GM18861 (cell line): ENCODE measurements around the gene PRPSAP1.

Source experiments
- ATAC-seq: cut with Tn5 transposase; IDR thresholded peaks from one replicate; pipeline ENCODE4 v1.9.1; 2021; ENCODE audit not compliant: unreplicated experiment

PRPSAP1 gene

GRCh38 chr17:76353599-76354316 is at the start of gene PRPSAP1:
Gene PRPSAP1 (minus strand): TSS chr17:76353916. CDS start chr17:76353703, 213 bp downstream.
- ATAC-seq = peak; percentile 72

GRCh38 chr17:76402711-76403110 is 49.0 kb upstream of the PRPSAP1 start:
- no peak for ATAC-seq

- no peak for ATAC-seq
These were observed 45.8 kb upstream of the PRPSAP1 start for GRCh38 chr17:76399175-76400172.

GRCh38 chr17:76398523-76399174 is 44.9 kb upstream of the PRPSAP1 start:
- ATAC-seq = no peak

- no peak for ATAC-seq
These were observed 44.2 kb upstream of the PRPSAP1 start for GRCh38 chr17:76397687-76398522.

GRCh38 chr17:76397184-76397583 is 43.5 kb upstream of the PRPSAP1 start:
- no peak for ATAC-seq

- ATAC-seq = no peak
These were observed 42.3 kb upstream of the PRPSAP1 start for GRCh38 chr17:76395980-76396379.

- no peak for ATAC-seq
These were observed 40.5 kb upstream of the PRPSAP1 start for GRCh38 chr17:76394166-76394565.

- ATAC-seq = no peak
These were observed 37.5 kb upstream of the PRPSAP1 start for GRCh38 chr17:76391200-76391715.

GRCh38 chr17:76390003-76390421 is 36.3 kb upstream of the PRPSAP1 start:
- no peak for ATAC-seq

GRCh38 chr17:76388966-76389888 is 35.5 kb upstream of the PRPSAP1 start:
- no peak for ATAC-seq

GRCh38 chr17:76386966-76387765 is 33.5 kb upstream of the PRPSAP1 start:
- no peak for ATAC-seq

GRCh38 chr17:76385892-76386786 is 32.4 kb upstream of the PRPSAP1 start:
- no peak for ATAC-seq

GRCh38 chr17:76384987-76385891 is 31.5 kb upstream of the PRPSAP1 start:
- ATAC-seq = no peak

- peak; percentile 40 for ATAC-seq
These were observed 30.7 kb upstream of the PRPSAP1 start, which contains the start of gene SPHK1 for GRCh38 chr17:76384222-76384986. Gene SPHK1 (plus strand): TSS chr17:76384609. CDS start chr17:76385645, 1,036 bp downstream.
